Mesenchymal stem cell (in vitro differentiated cells and primary cell): ENCODE data around the gene SMIM26. TPM values are rescaled to one million over a fixed set of nuclear protein-coding genes. Genes with fewer than 3 reads are reported as not detected.
A peak's percentile ranks its signal among the peaks of the same experiment; 100 is the strongest.
"Not testable (repeated sequence)": the region's sequence is repeated elsewhere in the genome, so short reads cannot be mapped to it uniquely, and the experiment has no call there.

ENCODE experiments used
- DNase-seq: peaks from one replicate; pipeline ENCODE4 v3.0.0-alpha.2; 2013
- H2AFZ ChIP-seq: one replicate; pipeline ENCODE4 v1.6.1; 2013; ENCODE audit warnings: low read depth, mild to moderate bottlenecking, control low read depth, inconsistent platforms, low read length, moderate library complexity
- H2AK5ac ChIP-seq: 2 replicates; pipeline ENCODE4 v1.6.1; 2013; ENCODE audit warnings: low read length, moderate library complexity, mild to moderate bottlenecking, inconsistent platforms; ENCODE audit not compliant: severe bottlenecking
- H2BK120ac ChIP-seq: one replicate; pipeline ENCODE4 v1.6.1; 2013; ENCODE audit warnings: low read depth, mild to moderate bottlenecking, inconsistent platforms, low read length, moderate library complexity
- H2BK12ac ChIP-seq, 2 experiments: one replicate each; pipeline ENCODE4 v1.6.1; 2013; ENCODE audit warnings: inconsistent platforms in 2 of 2, low read length in 2 of 2, mild to moderate bottlenecking in 2 of 2, moderate library complexity in 2 of 2, control low read depth in 1 of 2
- H2BK15ac ChIP-seq: one replicate; pipeline ENCODE4 v1.6.1; 2013; ENCODE audit warnings: mild to moderate bottlenecking, low read depth, inconsistent platforms; ENCODE audit not compliant: poor library complexity, severe bottlenecking
- H2BK5ac ChIP-seq: 2 replicates; pipeline ENCODE4 v1.6.1; 2013; ENCODE audit warnings: low read depth, mild to moderate bottlenecking, low read length, control low read depth, inconsistent platforms; ENCODE audit not compliant: poor library complexity, severe bottlenecking
- H3K14ac ChIP-seq, 2 experiments: one replicate each; pipeline ENCODE4 v1.6.1; 2013; ENCODE audit warnings: inconsistent platforms in 2 of 2, low read length in 2 of 2, control low read depth in 1 of 2, mild to moderate bottlenecking in 1 of 2, moderate library complexity in 1 of 2
- H3K18ac ChIP-seq, 2 experiments: one replicate each; pipeline ENCODE4 v1.6.1; 2013; ENCODE audit warnings: inconsistent platforms in 2 of 2, low read length in 2 of 2, control low read depth in 1 of 2, low read depth in 1 of 2, mild to moderate bottlenecking in 1 of 2
- H3K23ac ChIP-seq, 2 experiments: one replicate each; pipeline ENCODE4 v1.6.1; 2013; ENCODE audit warnings: inconsistent platforms in 2 of 2, low read length in 2 of 2, mild to moderate bottlenecking in 2 of 2, moderate library complexity in 2 of 2, control low read depth in 1 of 2
- H3K27ac ChIP-seq: 2 replicates; pipeline ENCODE4 v1.5.1; 2013; ENCODE audit warnings: mild to moderate bottlenecking, moderate library complexity, low read length, control low read depth, inconsistent platforms; ENCODE audit not compliant: poor library complexity, severe bottlenecking
- H3K27me3 ChIP-seq, 2 experiments: 2 replicates each; pipeline versions ENCODE4 v1.6.1 to v1.7.0; 2013; ENCODE audit warnings: low read length in 2 of 2, mild to moderate bottlenecking in 2 of 2, moderate library complexity in 2 of 2, control low read depth in 1 of 2, inconsistent platforms in 1 of 2; ENCODE audit not compliant: control insufficient read depth in 1 of 2, insufficient read depth in 1 of 2
- H3K36me3 ChIP-seq, 2 experiments: 2 replicates each; pipeline versions ENCODE4 v1.6.1 to v1.7.0; 2013; ENCODE audit warnings: low read length in 2 of 2, control low read depth in 1 of 2, inconsistent platforms in 1 of 2, low read depth in 1 of 2, mild to moderate bottlenecking in 1 of 2; ENCODE audit not compliant: insufficient read depth in 2 of 2, control insufficient read depth in 1 of 2
- H3K4ac ChIP-seq, 2 experiments: one replicate each; pipeline ENCODE4 v1.6.1; 2013; ENCODE audit warnings: inconsistent platforms in 2 of 2, low read length in 2 of 2, mild to moderate bottlenecking in 2 of 2, moderate library complexity in 2 of 2, control low read depth in 1 of 2, low read depth in 1 of 2
- H3K4me1 ChIP-seq: 2 replicates; pipeline ENCODE4 v1.6.1; 2013; ENCODE audit warnings: low read depth, low read length, control low read depth; ENCODE audit not compliant: control insufficient read depth, insufficient read depth
- H3K4me2 ChIP-seq: 2 replicates; pipeline ENCODE4 v1.6.1; 2013; ENCODE audit warnings: low read length, mild to moderate bottlenecking, inconsistent platforms; ENCODE audit not compliant: poor library complexity, severe bottlenecking
- H3K4me3 ChIP-seq, 2 experiments: 2 replicates each; pipeline versions ENCODE4 v1.5.1 to v1.7.0; 2013; ENCODE audit warnings: low read length in 2 of 2, mild to moderate bottlenecking in 2 of 2, control low read depth in 1 of 2, low read depth in 1 of 2; ENCODE audit not compliant: insufficient read depth in 1 of 2
- H3K79me1 ChIP-seq: replicated peaks from 2 replicates; pipeline ENCODE4 v1.6.1; 2013; ENCODE audit warnings: mild to moderate bottlenecking, control low read depth, low read length, inconsistent platforms; ENCODE audit not compliant: poor library complexity, severe bottlenecking
- H3K9ac ChIP-seq: 2 replicates; pipeline ENCODE4 v1.7.0; 2013; ENCODE audit warnings: mild to moderate bottlenecking, low read length, moderate library complexity
- H3K9me3 ChIP-seq: 2 replicates; pipeline ENCODE4 v1.7.0; 2013; ENCODE audit warnings: mild to moderate bottlenecking, low read length; ENCODE audit not compliant: control insufficient read depth
- H4K8ac ChIP-seq: one replicate; pipeline ENCODE4 v1.6.1; 2013; ENCODE audit warnings: inconsistent platforms, mild to moderate bottlenecking, low read length, moderate library complexity
- H4K91ac ChIP-seq: one replicate; pipeline ENCODE4 v1.6.1; 2013; ENCODE audit warnings: mild to moderate bottlenecking, low read length, inconsistent platforms
- WGBS: methylation state at CpG from one replicate; pipeline ENCODE4 v1.1.7; 2013; ENCODE audit warnings: mixed read lengths; 5-methylcytosine and 5-hydroxymethylcytosine counted together
- polyA plus RNA-seq, 2 experiments: library from polyadenylated mRNA; stranded (reverse); fragments of 200-250 nt; gene quantifications; one replicate each; pipeline ENCODE4 v1.2.3, GENCODE V29; 2013

Gene SMIM26, protein sequence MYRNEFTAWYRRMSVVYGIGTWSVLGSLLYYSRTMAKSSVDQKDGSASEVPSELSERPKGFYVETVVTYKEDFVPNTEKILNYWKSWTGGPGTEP
- polyA plus RNA-seq (2013, experiment 1 of 2) = 164 TPM
- polyA plus RNA-seq (2013, experiment 2 of 2) = 170 TPM

DNA sequence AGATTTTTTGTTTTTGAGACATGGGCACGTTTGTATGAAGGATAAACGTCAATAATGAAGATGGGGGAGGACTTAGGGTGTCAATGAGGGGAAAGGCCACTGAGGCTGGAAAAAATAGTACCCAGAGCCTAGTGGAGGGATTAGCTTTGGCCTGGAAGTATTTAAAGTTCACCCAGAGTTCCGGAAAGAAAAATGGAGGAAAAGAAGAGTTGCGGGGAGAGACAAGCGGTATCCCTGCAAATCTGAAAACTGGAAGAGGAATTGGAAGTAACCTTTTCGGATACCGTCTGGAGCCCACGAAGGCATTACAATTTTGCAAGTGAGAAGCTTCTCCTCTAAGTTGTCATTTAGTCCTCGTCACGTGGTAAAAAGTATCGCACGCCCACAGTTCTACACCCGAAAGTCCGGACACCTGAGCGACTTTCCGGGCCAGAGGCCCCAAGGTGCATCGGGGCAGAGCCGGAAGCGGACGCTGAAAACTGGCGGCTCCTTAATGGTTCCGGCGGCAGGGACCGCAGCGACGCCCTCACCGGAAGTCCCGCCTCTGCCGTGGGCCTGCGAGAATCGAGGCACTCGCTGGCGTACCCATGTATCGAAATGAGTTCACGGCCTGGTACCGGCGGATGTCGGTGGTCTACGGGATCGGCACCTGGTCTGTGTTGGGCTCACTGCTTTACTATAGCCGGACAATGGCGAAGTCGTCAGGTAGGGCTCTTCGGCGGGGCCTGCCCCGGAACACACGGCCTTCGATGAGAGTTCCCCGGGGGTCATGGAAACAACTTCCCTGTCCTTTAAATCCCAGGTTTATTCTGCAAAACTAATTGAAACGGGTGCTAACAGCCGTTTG is at the start of gene SMIM26:
Gene SMIM26 (plus strand): TSS at position 541 of the 847 bp plus-strand sequence. CDS start 47 bp downstream, at position 588.
- under 1% methylated on average over 43 of the region's 51 CpGs for WGBS

DNA sequence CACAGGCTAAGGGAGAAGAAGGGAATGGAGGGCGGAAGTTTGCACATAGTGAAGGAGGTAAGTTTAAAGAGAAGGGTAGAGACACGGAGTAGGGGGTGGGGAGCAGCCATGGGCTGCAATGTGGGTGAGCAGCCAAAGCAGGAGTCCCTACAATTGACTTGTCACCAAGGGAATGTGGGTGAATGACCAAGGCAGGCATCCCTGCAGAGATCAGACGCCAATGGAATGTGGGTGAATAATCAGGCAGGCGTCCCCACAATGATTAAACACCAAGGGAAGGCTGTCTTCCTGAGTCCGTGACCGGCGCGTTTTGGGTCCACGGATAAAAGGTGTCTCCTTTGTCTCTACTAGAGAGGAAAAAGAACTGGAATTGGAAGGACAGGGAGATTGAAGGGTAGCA is 45.2 kb upstream of the SMIM26 start:
- not testable (repeated sequence) for H3K14ac ChIP-seq, H3K4me1 ChIP-seq, H4K91ac ChIP-seq, H3K27ac ChIP-seq, H3K27me3 ChIP-seq, H3K18ac ChIP-seq, DNase-seq, H4K8ac ChIP-seq, H3K4me2 ChIP-seq, H2AFZ ChIP-seq, H3K9me3 ChIP-seq, H2AK5ac ChIP-seq, H3K4me3 ChIP-seq, H2BK12ac ChIP-seq, H2BK15ac ChIP-seq, H3K4ac ChIP-seq, H3K23ac ChIP-seq, H2BK120ac ChIP-seq, H3K9ac ChIP-seq, H2BK5ac ChIP-seq
- 88% methylated on average over 9 of the region's 9 CpGs for WGBS
- Histone ChIP-seq H3K79me1 (peaks cover 14% of the 10 kb centered on the region), H3K36me3 (peaks cover 25 to 36% of the 10 kb centered on the region in 2 experiments)

More for the DNA sequence above, at the start of gene SMIM26:
- no peak within 1 kb of the TSS for H4K91ac ChIP-seq
- H3K4ac ChIP-seq = peak within 1 kb of the TSS; percentile 66 to 94
- H3K18ac ChIP-seq = peak within 1 kb of the TSS; percentile 69 to 92
- no peak within 1 kb of the TSS for H2AK5ac ChIP-seq
- peak within 1 kb of the TSS; percentile 74 for H2BK5ac ChIP-seq
- H3K4me3 ChIP-seq = peak within 1 kb of the TSS; percentile 70 to 94
- H3K9ac ChIP-seq = peak within 1 kb of the TSS; percentile 99
- H3K9me3 ChIP-seq = no peaks in the 10 kb centered on the region
- H3K4me2 ChIP-seq = peak within 1 kb of the TSS; percentile 88
- DNase-seq = peak; percentile 87
- H3K36me3 ChIP-seq = peaks cover 19 to 31% of the 10 kb centered on the region in 2 experiments
- H3K27me3 ChIP-seq = no peaks in the 10 kb centered on the region
- peaks cover 8% of the 10 kb centered on the region for H3K79me1 ChIP-seq
- peaks cover 4% of the 10 kb centered on the region for H3K4me1 ChIP-seq
- H2AFZ ChIP-seq = peak within 1 kb of the TSS; percentile 98
- H2BK15ac ChIP-seq = no peak within 1 kb of the TSS
- no peak within 1 kb of the TSS for H2BK12ac ChIP-seq
- peak within 1 kb of the TSS; percentile 96 for H4K8ac ChIP-seq
- peak within 1 kb of the TSS in 1 of 2 experiments; percentile 99 for H3K14ac ChIP-seq
- H3K27ac ChIP-seq = peak within 1 kb of the TSS; percentile 85
- H2BK120ac ChIP-seq = no peak within 1 kb of the TSS
- no peak within 1 kb of the TSS for H3K23ac ChIP-seq

DNA sequence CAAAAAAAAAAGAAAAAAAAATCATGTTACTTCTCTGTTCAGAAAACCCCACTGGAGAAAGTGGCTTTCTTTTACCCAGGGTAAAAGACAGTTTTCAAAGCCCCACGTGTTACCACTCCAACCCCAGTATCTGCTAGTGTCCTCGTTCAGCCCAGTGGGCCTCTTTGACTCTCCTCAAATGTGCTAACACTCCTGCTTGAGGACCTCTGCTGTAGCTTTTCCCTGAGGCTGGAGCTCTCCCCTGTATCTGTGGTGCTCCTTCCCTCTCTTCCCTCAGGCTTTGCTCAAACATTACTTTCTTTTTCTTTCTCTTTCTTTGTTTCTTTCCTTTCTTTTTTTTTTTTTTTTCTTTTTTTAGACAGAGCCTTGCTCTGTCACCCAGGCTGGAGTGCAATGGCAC is 44.2 kb upstream of the SMIM26 start:
- H3K27me3 ChIP-seq = no peaks in the 10 kb centered on the region
- H4K8ac ChIP-seq = no peak overlapping the region
- peaks cover 13% of the 10 kb centered on the region for H3K79me1 ChIP-seq
- no peak overlapping the region for H2BK12ac ChIP-seq
- no peak overlapping the region for H3K23ac ChIP-seq
- H3K4me1 ChIP-seq = peaks cover 8% of the 10 kb centered on the region
- H3K14ac ChIP-seq = no peak overlapping the region
- H3K4me3 ChIP-seq = no peak overlapping the region
- no peak overlapping the region for H2BK120ac ChIP-seq
- H3K18ac ChIP-seq = no peak overlapping the region
- H4K91ac ChIP-seq = no peak overlapping the region
- no peak overlapping the region for H2AFZ ChIP-seq
- WGBS = 97% methylated on average over 2 of the region's 2 CpGs
- H3K9me3 ChIP-seq = no peaks in the 10 kb centered on the region
- H3K4ac ChIP-seq = no peak overlapping the region
- no peak overlapping the region for H3K9ac ChIP-seq
- no peak for DNase-seq
- H3K27ac ChIP-seq = no peak overlapping the region
- no peak overlapping the region for H2BK15ac ChIP-seq
- no peak overlapping the region for H3K4me2 ChIP-seq
- H3K36me3 ChIP-seq = peaks cover 28 to 31% of the 10 kb centered on the region in 2 experiments
- no peak overlapping the region for H2BK5ac ChIP-seq
- H2AK5ac ChIP-seq = peak overlapping the region; percentile 23

DNA sequence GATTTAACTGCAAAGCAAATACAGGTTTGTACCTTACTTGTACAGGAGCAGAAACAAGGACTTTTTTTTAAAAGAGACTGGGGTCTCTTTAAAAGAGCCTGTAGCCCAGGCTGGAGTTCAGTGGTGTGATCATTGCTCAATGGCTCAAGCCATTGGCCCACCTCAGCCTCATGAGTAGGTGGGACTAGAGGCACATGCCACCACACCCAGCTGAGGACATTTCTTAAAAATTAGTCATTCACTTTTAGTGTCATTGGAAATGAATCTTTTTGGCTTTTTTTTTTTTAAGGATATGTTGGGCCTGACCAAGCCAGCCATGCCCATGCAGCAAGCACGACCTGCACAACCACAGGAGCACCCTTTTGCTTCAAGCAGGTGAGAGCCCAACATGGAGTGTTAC is 42.6 kb upstream of the SMIM26 start:
- no peak overlapping the region for H2BK15ac ChIP-seq

More for the DNA sequence above, 42.6 kb upstream of the SMIM26 start:
- DNase-seq = peak; percentile 30
- H3K4me3 ChIP-seq = no peak overlapping the region
- peaks cover 8% of the 10 kb centered on the region for H3K4me1 ChIP-seq
- peaks cover 17% of the 10 kb centered on the region for H3K79me1 ChIP-seq
- H2BK12ac ChIP-seq = no peak overlapping the region
- H2BK5ac ChIP-seq = no peak overlapping the region
- H4K91ac ChIP-seq = no peak overlapping the region
- H3K14ac ChIP-seq = no peak overlapping the region
- H3K4me2 ChIP-seq = no peak overlapping the region
- peak overlapping the region; percentile 46 for H3K9ac ChIP-seq
- no peaks in the 10 kb centered on the region for H3K27me3 ChIP-seq
- H3K27ac ChIP-seq = no peak overlapping the region
- H3K4ac ChIP-seq = no peak overlapping the region
- no peaks in the 10 kb centered on the region for H3K9me3 ChIP-seq
- H3K18ac ChIP-seq = no peak overlapping the region
- H3K23ac ChIP-seq = no peak overlapping the region
- WGBS = 100% methylated on average over 1 of the region's 1 CpG
- H4K8ac ChIP-seq = no peak overlapping the region
- H2AFZ ChIP-seq = no peak overlapping the region
- H2AK5ac ChIP-seq = no peak overlapping the region
- H3K36me3 ChIP-seq = peaks cover 39 to 40% of the 10 kb centered on the region in 2 experiments
- H2BK120ac ChIP-seq = no peak overlapping the region
